Panc1 (cell line): Measurements from ENCODE around the gene CYP11A1. TPM values are rescaled to one million over a fixed set of nuclear protein-coding genes. Genes with fewer than 3 reads are reported as not detected.

Experiments
- ATAC-seq: fragments of 200-7000 bp; cut with Tn5 transposase; 2 replicates; pipeline ENCODE4 v1.9.1; 2020; ENCODE audit warnings: mild to moderate bottlenecking, moderate library complexity
- BruUV-seq: library from RNA; stranded (reverse); fragments of 400-500 nt; replicated peaks from 2 replicates; lab custom pipeline; 2021; lab: Mats Ljungman, UMichigan
- CTCF ChIA-PET: fragments of 300-600 bp; sonication (Branson Sonifier 250); formaldehyde crosslinking; loops from one replicate; lab custom pipeline; 2022; ENCODE audit warnings: antibody characterized with exemption; lab: Charles Lee
- POLR2A ChIA-PET: fragments of 300-600 bp; sonication (Branson Sonifier 250); formaldehyde crosslinking; loops from one replicate; lab custom pipeline; 2022; ENCODE audit warnings: antibody characterized with exemption; lab: Charles Lee
- DNase-seq: peaks from one replicate; pipeline ENCODE4 v3.0.0-alpha.2; 2010; ENCODE audit warnings: low read depth, low spot score
- H3K27ac ChIP-seq: 2 replicates; pipeline ENCODE4 v1.5.1; 2011; ENCODE audit warnings: mild to moderate bottlenecking, low read length, inconsistent platforms
- H3K27me3 ChIP-seq: fragments of 200-500 bp; sonication (Bioruptor generic); 2 replicates; pipeline ENCODE4 v1.6.0; 2014; ENCODE audit warnings: low read length, inconsistent platforms; ENCODE audit not compliant: control insufficient read depth, insufficient read depth
- H3K36me3 ChIP-seq: fragments of 200-500 bp; sonication (Bioruptor generic); 2 replicates; pipeline ENCODE4 v1.5.1; 2014; ENCODE audit warnings: inconsistent platforms, mild to moderate bottlenecking, low read length, moderate library complexity; ENCODE audit not compliant: control insufficient read depth, insufficient read depth
- H3K4me1 ChIP-seq: 2 replicates; pipeline ENCODE4 v1.5.1; 2011; ENCODE audit warnings: inconsistent platforms, mild to moderate bottlenecking, low read length, moderate library complexity; ENCODE audit not compliant: control insufficient read depth, insufficient read depth
- H3K4me3 ChIP-seq, 2 experiments: 2 replicates each; pipeline ENCODE4 v1.5.1; 2011 to 2012; ENCODE audit warnings: low read depth in 2 of 2, low read length in 2 of 2, mild to moderate bottlenecking in 2 of 2, inconsistent platforms in 1 of 2, moderate library complexity in 1 of 2
- H3K9me3 ChIP-seq: fragments of 200-500 bp; sonication (Bioruptor generic); 2 replicates; pipeline ENCODE4 v1.5.1; 2014; ENCODE audit warnings: low read depth, mild to moderate bottlenecking, inconsistent platforms, low read length, moderate library complexity; ENCODE audit not compliant: control insufficient read depth, insufficient read depth
- CTCF ChIP-seq: fragments of 450-650 bp; IDR thresholded peaks from 2 replicates; pipeline ENCODE4 v1.5.1; 2017; ENCODE audit warnings: mild to moderate bottlenecking
- POLR2AphosphoS5 ChIP-seq: IDR thresholded peaks from 2 replicates; pipeline ENCODE4 v1.6.1; 2012; ENCODE audit warnings: mild to moderate bottlenecking, low read depth, low read length, moderate library complexity
- SIN3A ChIP-seq: IDR thresholded peaks from 2 replicates; pipeline ENCODE4 v1.6.1; 2012; ENCODE audit warnings: low read depth, mild to moderate bottlenecking, low read length, moderate library complexity, borderline replicate concordance; ENCODE audit not compliant: insufficient read depth
- TCF7L2 ChIP-seq: IDR thresholded peaks from 2 replicates; pipeline ENCODE4 v1.6.1; 2011; ENCODE audit warnings: mild to moderate bottlenecking, low read depth, low read length, inconsistent platforms
- in situ Hi-C: cut with HindIII; loops from 2 replicates; pipeline ENCODE4 v1.10.0; 2016; ENCODE audit warnings: low sequenced_read_pairs, low pct_unique_long_range_greater_than_20kb
- intact Hi-C: fragments of 100-400 bp; cut with micrococcal nuclease; formaldehyde crosslinking; loops from one replicate; pipeline ENCODE4 v1.10.0; 2022; ENCODE audit not compliant: unreplicated experiment
- total RNA-seq: library from RNA; stranded (reverse); gene quantifications from one replicate; pipeline ENCODE4 v1.2.1, GENCODE V29; 2021; ENCODE audit not compliant: unreplicated experiment
- TF ChIP-seq, protein P1 (sequence below), 2 experiments: IDR thresholded peaks; 2 replicates each; pipeline ENCODE4 v1.6.1; 2011 to 2012; ENCODE audit warnings: low read depth in 2 of 2, control low read depth in 1 of 2, low read length in 1 of 2, mild to moderate bottlenecking in 1 of 2, moderate library complexity in 1 of 2; ENCODE audit not compliant: insufficient read depth in 1 of 2

Gene CYP11A1
- total RNA-seq, 1 experiment from 2014 or later = 0.57 TPM

DNA sequence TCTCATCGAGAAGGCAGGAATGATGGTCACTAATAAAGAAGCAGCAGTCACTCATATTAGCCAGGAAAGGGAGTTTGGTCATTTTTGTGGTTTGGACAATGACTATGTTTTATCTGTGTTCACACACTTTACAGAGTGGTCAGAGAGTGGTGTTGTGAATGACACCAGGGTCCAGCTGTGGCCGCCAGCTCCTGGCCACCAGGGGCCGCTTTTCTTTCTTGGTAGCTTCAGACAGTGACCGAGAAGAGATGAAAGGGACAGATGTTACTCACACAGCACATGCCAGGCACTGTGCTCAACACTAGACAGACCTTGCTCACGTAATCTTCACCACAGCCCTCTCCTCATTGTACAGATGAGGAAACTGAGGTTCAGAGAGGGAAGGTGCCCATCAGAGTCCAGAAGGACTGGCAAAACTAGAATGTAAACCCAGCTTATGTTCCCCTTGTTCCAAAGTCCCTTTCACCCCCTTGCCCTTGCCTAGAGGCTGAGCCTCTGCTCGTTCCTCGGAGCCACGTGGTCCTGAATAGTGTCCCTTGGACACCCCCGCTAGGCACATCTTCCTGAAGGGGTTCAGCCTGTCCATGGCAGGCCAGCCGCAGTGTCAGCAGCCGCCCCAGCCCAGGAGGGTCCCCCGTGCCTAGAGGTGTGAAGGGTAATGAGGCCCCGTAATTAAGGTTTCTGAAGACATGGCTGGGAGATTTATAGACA, 55.6 kb downstream of the CYP11A1 start:
- no TSS peak for BruUV-seq
- DNase-seq = no peak
- in situ Hi-C loops = no loop called here

More for the DNA sequence above, 55.6 kb downstream of the CYP11A1 start:
- Histone ChIP-seq H3K27ac (no peak overlapping the region), H3K4me3 (no peak overlapping the region), H3K27me3 (no peaks in the 10 kb centered on the region), H3K9me3 (no peaks in the 10 kb centered on the region), H3K36me3 (no peaks in the 10 kb centered on the region), H3K4me1 (peaks cover 4% of the 10 kb centered on the region; the same call in 1 of the 2 replicates)
- ChIA-PET POLR2A (no interaction called here), CTCF (interaction anchor here (0.6 to 1.7 kb wide), 13 partner anchors 8 to 350 kb away, joined by 3 to 22 read pairs (median 3); no protein-coding TSS in a partner anchor)
- ATAC-seq = peak; percentile 69
- intact Hi-C loops = loop anchor here (10.0 kb wide), 1 partner anchor 337 kb away; no protein-coding TSS in a partner anchor
- TF ChIP-seq TCF7L2 = peak; percentile 45; the same call in 1 of the 2 replicates
- TF ChIP-seq POLR2AphosphoS5 = no peak
- TF ChIP-seq CTCF = peak; percentile 90
- no peak for TF ChIP-seq SIN3A
- TF ChIP-seq, protein P1, sequence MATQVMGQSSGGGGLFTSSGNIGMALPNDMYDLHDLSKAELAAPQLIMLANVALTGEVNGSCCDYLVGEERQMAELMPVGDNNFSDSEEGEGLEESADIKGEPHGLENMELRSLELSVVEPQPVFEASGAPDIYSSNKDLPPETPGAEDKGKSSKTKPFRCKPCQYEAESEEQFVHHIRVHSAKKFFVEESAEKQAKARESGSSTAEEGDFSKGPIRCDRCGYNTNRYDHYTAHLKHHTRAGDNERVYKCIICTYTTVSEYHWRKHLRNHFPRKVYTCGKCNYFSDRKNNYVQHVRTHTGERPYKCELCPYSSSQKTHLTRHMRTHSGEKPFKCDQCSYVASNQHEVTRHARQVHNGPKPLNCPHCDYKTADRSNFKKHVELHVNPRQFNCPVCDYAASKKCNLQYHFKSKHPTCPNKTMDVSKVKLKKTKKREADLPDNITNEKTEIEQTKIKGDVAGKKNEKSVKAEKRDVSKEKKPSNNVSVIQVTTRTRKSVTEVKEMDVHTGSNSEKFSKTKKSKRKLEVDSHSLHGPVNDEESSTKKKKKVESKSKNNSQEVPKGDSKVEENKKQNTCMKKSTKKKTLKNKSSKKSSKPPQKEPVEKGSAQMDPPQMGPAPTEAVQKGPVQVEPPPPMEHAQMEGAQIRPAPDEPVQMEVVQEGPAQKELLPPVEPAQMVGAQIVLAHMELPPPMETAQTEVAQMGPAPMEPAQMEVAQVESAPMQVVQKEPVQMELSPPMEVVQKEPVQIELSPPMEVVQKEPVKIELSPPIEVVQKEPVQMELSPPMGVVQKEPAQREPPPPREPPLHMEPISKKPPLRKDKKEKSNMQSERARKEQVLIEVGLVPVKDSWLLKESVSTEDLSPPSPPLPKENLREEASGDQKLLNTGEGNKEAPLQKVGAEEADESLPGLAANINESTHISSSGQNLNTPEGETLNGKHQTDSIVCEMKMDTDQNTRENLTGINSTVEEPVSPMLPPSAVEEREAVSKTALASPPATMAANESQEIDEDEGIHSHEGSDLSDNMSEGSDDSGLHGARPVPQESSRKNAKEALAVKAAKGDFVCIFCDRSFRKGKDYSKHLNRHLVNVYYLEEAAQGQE (IDR thresholded peaks at IDR 0.05; ENCODE audit: insufficient read depth in 1 of 2, low read depth in 2 of 2, low read length in 1 of 2) = no peak
